ENCODE data around the gene TH. TPM values are rescaled to one million over a fixed set of nuclear protein-coding genes. Genes with fewer than 3 reads are reported as not detected.

Gene TH
- total RNA-seq, 2 experiments from 2014 or later = not detected

- Histone ChIP-seq H3K9me3 (ENCODE audit: low read length) (no peaks in the 10 kb centered on the region), H2AFZ (ENCODE audit: low read length) (no peak overlapping the region), H3K4me1 (ENCODE audit: insufficient read depth, low read length, poor library complexity, severe bottlenecking) (no peaks in the 10 kb centered on the region), H3K79me2 (ENCODE audit: insufficient read depth, low read depth, low read length) (no peaks in the 10 kb centered on the region), H3K9me2 (ENCODE audit: insufficient read depth, low read length) (no peaks in the 10 kb centered on the region), H3K36me3 (ENCODE audit: insufficient read depth, low read length) (no peaks in the 10 kb centered on the region), H3K27ac (ENCODE audit: low read depth, low read length, poor library complexity, severe bottlenecking) (no peak overlapping the region), H3K4me2 (ENCODE audit: low read length) (no peak overlapping the region), H3K4me3 (ENCODE audit: low read depth, low read length, poor library complexity, severe bottlenecking) (no peak overlapping the region), H4K20me1 (ENCODE audit: insufficient read depth, low read length) (no peaks in the 10 kb centered on the region)
- TF ChIP-seq EZH2phosphoT487 (IDR thresholded peaks at IDR 0.05; ENCODE audit: borderline replicate concordance, low read depth, low read length) = no peak
- no peak for TF ChIP-seq CTCF (conservative IDR thresholded peaks at IDR 0.05; ENCODE audit: low read length)
- ChIA-PET POLR2A (no interaction called here), CTCF (ENCODE audit: unreplicated experiment) (interaction anchor here (0.5 kb wide), 1 partner anchor 17 kb away, joined by 3 read pairs; no protein-coding TSS in a partner anchor)
- BruUV-seq (replicated peaks) = no TSS peak
- intact Hi-C loops (cut with micrococcal nuclease; ENCODE audit: unreplicated experiment) = no loop called here
- DNase-seq (ENCODE audit: low spot score) = no peak
Observed at GRCh38 chr11:2134022-2135010, 37.3 kb downstream of the TH start.

- Histone ChIP-seq H3K27ac (ENCODE audit: low read depth, low read length, poor library complexity, severe bottlenecking) (no peak overlapping the region), H3K4me3 (ENCODE audit: low read depth, low read length, poor library complexity, severe bottlenecking) (no peak overlapping the region), H2AFZ (ENCODE audit: low read length) (no peak overlapping the region), H3K36me3 (ENCODE audit: insufficient read depth, low read length) (no peaks in the 10 kb centered on the region), H4K20me1 (ENCODE audit: insufficient read depth, low read length) (no peaks in the 10 kb centered on the region), H3K9me3 (ENCODE audit: low read length) (no peaks in the 10 kb centered on the region), H3K79me2 (ENCODE audit: insufficient read depth, low read depth, low read length) (no peaks in the 10 kb centered on the region), H3K4me2 (ENCODE audit: low read length) (no peak overlapping the region), H3K4me1 (ENCODE audit: insufficient read depth, low read length, poor library complexity, severe bottlenecking) (no peaks in the 10 kb centered on the region), H3K9me2 (ENCODE audit: insufficient read depth, low read length) (no peaks in the 10 kb centered on the region)
- no TSS peak for BruUV-seq (replicated peaks)
- DNase-seq (ENCODE audit: low spot score) = no peak
- TF ChIP-seq CTCF (conservative IDR thresholded peaks at IDR 0.05; ENCODE audit: low read length) (no peak), EZH2phosphoT487 (IDR thresholded peaks at IDR 0.05; ENCODE audit: borderline replicate concordance, low read depth, low read length) (no peak)
- POLR2A ChIA-PET = no interaction called here
- intact Hi-C loops (cut with micrococcal nuclease; ENCODE audit: unreplicated experiment) = no loop called here
- CTCF ChIA-PET (ENCODE audit: unreplicated experiment) = no interaction called here
Observed at GRCh38 chr11:2133241-2134021, 38.2 kb downstream of the TH start.

All from OCI-LY7 (cell line).